ENCODE data around the gene TLR4. TPM values are rescaled to one million over a fixed set of nuclear protein-coding genes. Genes with fewer than 3 reads are reported as not detected.

TLR4 gene
- total RNA-seq, 1 experiment from 2014 or later, result 0.07 TPM

DNA sequence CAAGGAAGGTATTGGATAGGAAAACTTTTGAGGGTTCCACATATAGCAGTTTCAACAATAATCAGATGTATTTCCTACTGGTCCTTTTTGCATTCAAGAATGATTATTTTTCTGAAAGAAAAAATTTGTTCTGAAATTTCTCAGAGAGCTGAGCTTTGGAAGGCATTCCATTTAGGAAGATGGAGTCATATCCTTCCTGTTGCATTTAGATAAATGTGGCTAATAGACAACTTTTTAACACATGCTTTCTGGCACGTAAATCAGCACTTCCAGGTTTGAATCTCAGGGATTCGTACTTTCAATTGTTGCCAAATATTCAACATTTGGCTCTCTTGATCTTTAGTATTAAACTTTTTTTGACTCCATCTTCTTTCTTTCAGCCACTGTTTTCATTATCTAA, 24.8 kb upstream of the TLR4 start:
- H3K27me3 Mint-ChIP-seq (ENCODE audit: low read depth), result no peaks in the 10 kb centered on the region
- Histone ChIP-seq H3K56ac (ENCODE audit: insufficient read length, low read depth, low read length) (no peak overlapping the region), H3K27me3 (ENCODE audit: insufficient read depth, low read length) (no peaks in the 10 kb centered on the region), H3K9ac (ENCODE audit: extremely low read depth, insufficient read length, low read length) (no peak overlapping the region), H2AK5ac (ENCODE audit: insufficient read length, low read length) (no peak overlapping the region), H3K79me1 (ENCODE audit: insufficient read depth, low read depth, low read length, poor library complexity, severe bottlenecking) (no peaks in the 10 kb centered on the region), H4K8ac (replicated peaks; ENCODE audit: insufficient read length, low read depth, low read length) (no peak overlapping the region), H2BK5ac (ENCODE audit: insufficient read length, low read length) (no peak overlapping the region), H3K18ac (ENCODE audit: insufficient read length, low read depth, low read length) (no peak overlapping the region), H2BK15ac (ENCODE audit: low read depth, low read length) (no peak overlapping the region), H2AFZ (ENCODE audit: low read length) (no peak overlapping the region), H3K27ac (ENCODE audit: insufficient read length, low read depth, low read length) (no peak overlapping the region), H2BK120ac (ENCODE audit: low read depth, low read length, poor library complexity, severe bottlenecking) (no peak overlapping the region), H3K23me2 (ENCODE audit: insufficient read length, low read depth, low read length, poor library complexity, severe bottlenecking) (no peaks in the 10 kb centered on the region), H3K79me2 (ENCODE audit: insufficient read depth, low read length) (no peaks in the 10 kb centered on the region), H3K4me1 (ENCODE audit: insufficient read depth, low read length) (no peaks in the 10 kb centered on the region), H3K14ac (ENCODE audit: insufficient read depth, low read length) (no peak overlapping the region), H3K4me2 (ENCODE audit: insufficient read depth, insufficient read length, low read length) (no peak overlapping the region), H4K20me1 (ENCODE audit: control insufficient read depth, insufficient read depth, insufficient read length) (no peaks in the 10 kb centered on the region), H2BK12ac (ENCODE audit: insufficient read length, low read depth, low read length) (no peak overlapping the region), H3T11ph (ENCODE audit: low read length) (no peak overlapping the region), H4K5ac (ENCODE audit: insufficient read length, low read depth, low read length) (no peak overlapping the region), H4K91ac (ENCODE audit: insufficient read length, low read depth, low read length) (no peak overlapping the region), H3K9me3 (ENCODE audit: control insufficient read depth, low read depth, low read length) (no peaks in the 10 kb centered on the region), H3K23ac (ENCODE audit: insufficient read length, low read depth, low read length) (no peak overlapping the region), H3K4ac (ENCODE audit: low read depth, low read length) (no peak overlapping the region), H2BK20ac (ENCODE audit: low read depth, low read length, poor library complexity, severe bottlenecking) (no peak overlapping the region)
- no peak for TF ChIP-seq CTCF (conservative IDR thresholded peaks at IDR 0.05)
- H3K9me3 Mint-ChIP-seq, result no peaks in the 10 kb centered on the region
- H3K27ac Mint-ChIP-seq, result no peak overlapping the region
- H3K4me1 Mint-ChIP-seq, result peaks cover 5 to 8% of the 10 kb centered on the region in 2 experiments
- no peaks in the 10 kb centered on the region for H3K36me3 Mint-ChIP-seq (ENCODE audit: insufficient read depth in 1 of 3, low read depth in 3 of 3)
- no CpG with 5 or more reads among the region's 2 CpGs for WGBS (ENCODE audit: extremely low coverage, insufficient read length, low lambda C conversion rate)
- no peak for DNase-seq
- no peak overlapping the region for H3K4me3 Mint-ChIP-seq
